NCI-H187 treated with DMSO at 0.1 percent for 48 hours (cell line): ENCODE results near the gene ATP2C2.
"Not testable (repeated sequence)": the region's sequence is repeated elsewhere in the genome, so short reads cannot be mapped to it uniquely, and the experiment has no call there.

Experiments used
- DNase-seq: peaks from one replicate; lab custom pipeline; 2025; lab: John Stamatoyannopoulos, UW

ATP2C2 gene, protein sequence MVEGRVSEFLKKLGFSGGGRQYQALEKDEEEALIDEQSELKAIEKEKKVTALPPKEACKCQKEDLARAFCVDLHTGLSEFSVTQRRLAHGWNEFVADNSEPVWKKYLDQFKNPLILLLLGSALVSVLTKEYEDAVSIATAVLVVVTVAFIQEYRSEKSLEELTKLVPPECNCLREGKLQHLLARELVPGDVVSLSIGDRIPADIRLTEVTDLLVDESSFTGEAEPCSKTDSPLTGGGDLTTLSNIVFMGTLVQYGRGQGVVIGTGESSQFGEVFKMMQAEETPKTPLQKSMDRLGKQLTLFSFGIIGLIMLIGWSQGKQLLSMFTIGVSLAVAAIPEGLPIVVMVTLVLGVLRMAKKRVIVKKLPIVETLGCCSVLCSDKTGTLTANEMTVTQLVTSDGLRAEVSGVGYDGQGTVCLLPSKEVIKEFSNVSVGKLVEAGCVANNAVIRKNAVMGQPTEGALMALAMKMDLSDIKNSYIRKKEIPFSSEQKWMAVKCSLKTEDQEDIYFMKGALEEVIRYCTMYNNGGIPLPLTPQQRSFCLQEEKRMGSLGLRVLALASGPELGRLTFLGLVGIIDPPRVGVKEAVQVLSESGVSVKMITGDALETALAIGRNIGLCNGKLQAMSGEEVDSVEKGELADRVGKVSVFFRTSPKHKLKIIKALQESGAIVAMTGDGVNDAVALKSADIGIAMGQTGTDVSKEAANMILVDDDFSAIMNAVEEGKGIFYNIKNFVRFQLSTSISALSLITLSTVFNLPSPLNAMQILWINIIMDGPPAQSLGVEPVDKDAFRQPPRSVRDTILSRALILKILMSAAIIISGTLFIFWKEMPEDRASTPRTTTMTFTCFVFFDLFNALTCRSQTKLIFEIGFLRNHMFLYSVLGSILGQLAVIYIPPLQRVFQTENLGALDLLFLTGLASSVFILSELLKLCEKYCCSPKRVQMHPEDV

DNA sequence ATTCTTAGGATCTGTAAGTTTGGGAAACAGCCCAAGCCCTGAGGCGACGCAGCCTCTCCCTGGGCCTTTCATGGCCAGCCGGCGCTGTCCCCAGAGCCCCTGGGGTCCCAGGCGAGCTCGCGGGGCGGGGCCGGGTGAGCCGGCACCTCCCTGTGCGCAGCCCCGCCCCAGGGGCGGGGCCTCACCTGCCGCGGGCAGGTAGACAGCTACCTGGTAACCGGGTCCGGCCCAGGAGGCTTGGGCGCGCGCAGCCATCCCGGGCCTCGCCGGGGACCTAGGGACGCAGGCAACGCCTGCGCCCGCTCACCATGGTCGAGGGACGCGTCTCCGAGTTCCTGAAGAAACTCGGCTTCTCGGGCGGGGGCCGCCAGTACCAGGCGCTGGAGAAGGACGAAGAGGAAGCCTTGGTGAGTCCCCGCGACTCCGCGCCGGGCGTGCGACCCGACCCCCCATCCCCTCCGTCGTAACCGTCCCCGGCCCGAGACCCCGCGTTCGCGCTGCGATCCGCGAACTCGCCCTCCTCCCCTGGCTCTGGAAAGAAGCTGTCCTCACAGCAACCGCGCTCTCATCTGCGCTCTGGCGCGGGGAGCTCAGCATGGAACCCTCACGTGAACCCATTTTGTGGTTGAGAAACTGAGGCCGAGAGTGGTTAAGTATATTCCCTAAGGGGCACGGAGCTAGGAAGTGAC is at the start of gene ATP2C2:
TSS of gene ATP2C2 (plus strand) at position 231 of the 689 bp plus-strand sequence. CDS start at position 309, 78 bp downstream.
- no peak for DNase-seq

DNA sequence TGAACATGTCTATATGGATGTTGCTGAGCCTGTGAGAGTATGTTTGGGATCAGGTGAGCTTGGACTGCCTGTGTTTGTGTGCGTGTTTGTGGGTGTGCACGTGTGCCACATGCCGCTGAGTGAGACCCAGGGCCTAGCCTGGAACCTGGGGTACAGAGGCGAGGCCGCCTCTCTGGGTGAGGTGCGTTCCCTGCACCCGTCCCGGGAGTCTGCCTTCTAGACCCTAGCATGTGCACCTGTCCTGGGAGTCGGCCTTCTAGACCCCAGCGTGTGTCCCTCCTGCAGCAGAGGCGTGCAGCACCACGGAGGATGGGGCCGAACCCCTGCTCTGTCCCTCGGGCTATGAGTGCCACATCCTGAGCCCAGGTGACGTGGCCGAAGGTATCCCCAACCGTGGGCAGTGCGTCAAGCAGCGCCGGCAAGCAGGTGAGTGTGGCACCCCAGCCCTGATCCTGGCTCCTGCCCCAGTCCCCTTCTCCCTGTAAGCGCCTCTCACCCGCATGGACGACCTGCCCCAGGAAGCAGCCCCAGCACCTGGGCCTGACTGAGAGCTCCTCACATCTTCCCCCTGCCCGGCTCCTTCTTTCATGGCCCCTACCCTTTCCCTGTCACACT is 49.1 kb upstream of the ATP2C2 start:
- no peak for DNase-seq

DNA sequence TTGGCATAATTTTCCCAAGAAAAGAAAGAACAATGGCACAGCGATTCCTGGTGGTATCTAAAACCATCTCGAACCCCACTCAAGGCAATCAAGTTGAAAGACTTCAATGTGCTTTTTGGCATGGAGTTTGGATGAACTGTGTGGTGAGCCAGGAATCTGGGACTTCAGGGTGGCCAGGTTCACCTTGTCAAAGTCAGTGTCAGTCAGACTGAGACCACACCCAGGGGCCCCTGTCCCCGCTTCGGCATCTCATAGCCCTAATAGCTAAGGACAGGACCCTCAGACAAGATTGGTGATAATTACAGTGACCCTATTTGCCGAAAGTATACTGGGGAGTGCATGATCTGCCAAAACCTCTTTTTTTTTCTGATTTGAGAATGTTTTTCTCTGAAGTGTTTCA is 47.8 kb upstream of the ATP2C2 start:
- DNase-seq, result no peak

DNA sequence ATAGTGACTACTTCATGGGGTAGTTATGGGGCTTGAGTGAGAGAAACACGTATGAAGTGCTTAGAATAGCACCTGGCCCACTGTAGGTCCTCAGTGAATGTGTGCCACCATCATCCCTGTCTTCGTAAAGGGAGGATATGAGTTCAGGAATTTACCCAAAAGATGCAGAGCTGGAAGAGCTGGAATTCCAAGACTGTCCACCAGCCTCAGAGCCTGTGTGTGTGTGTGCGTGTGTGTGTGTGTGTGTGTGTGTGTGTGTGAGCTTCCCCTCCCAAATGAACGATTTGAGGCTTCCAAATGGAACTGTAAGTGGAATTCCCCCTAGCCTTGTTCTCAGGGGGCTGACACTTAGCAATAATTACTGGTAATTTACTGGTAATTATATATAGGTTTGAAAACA is 46.4 kb upstream of the ATP2C2 start:
- DNase-seq, result no peak

DNA sequence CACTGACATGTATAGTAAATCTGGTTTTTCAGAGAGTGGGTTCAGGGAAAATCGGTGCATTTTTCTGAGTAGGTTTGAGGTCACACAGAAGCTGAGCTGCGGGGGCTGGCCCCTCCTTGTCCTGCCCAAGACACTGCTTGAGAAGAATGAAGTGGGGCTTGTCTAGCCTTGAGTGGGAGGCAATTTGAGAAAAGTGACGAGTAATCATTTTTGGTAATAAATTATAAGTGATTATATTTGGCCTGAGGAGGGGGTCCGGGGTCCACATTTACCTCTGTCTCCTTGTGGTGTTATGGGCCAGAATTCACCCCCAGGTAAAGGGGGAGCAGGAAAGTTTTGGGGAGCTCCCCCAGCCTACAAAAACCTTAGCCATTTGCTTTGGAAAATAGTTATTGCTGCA is 45.6 kb upstream of the ATP2C2 start:
- no peak for DNase-seq

DNA sequence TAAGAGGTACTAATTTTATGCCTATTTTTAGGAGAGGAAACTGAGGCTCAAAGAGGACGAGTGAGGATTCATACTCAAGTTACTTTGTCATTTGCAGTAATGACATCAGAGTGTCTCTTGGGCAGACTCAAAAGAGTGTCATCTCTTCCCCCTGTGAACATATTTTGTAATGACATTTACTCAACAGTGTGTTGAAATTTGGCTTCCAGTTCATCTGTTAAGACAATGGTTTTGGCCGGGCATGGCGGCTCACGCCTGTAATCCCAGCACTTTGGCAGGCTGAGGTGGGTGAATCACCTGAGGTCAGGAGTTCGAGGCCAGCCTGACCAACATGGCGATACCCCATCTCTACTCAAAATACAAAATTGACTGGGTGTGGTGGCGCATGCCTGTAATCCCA is 44.7 kb upstream of the ATP2C2 start:
- no peak for DNase-seq

DNA sequence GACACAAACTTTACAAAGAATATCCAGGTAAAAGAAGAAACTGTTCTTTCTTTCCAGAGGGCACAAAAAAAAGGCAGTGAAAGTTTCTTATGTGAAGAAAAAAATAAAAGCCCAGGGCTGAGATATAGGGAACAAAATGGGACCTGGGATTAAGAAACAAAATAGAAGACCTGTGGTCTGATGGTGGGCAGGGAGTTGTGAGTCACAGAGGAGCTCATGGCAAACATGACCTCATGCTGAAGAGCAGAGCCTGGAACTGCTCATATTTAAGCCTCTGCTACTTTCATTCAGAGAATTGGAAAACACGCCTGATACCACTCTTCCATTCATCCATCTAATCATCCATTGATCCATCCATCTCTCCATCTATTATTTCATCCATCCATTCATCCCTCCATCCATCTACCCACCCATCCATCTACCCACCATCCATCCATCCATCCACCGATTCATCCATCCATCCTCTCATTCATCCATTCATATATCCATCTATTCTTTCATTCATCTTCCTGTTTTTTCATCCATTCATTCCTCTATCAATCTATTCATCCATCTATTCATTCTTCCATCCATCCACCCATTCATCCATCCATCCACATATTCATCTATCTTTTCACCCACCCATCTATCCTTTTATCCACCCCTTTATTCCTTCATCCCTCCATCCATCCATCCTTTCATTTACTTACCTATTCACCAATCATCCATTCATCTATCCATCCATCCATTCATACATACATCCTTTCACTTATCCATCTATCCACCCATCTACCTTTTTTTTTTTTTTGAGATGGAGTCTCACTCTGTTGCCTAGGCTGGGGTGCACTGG is 43.7 kb upstream of the ATP2C2 start:
- no peak for DNase-seq

DNA sequence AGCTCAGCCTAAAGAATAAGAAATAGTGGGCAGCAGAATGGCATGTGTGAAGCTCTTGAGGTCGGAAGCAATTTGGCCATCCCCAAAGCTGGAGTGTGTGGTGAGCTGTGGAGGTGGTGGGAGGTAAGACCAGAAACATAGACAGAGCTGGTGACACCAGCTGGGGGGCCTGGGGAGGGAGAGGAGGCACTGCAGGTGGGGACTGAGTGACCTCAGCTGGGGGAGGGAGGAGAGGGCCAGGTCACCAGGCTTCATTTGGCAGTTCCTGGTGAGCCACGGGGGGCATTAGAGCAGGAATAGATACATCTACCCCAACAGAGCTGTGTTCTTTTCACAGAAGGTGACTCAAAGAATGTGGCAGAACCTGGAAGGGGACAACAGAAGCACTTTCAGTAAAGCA is 41.8 kb upstream of the ATP2C2 start:
- no peak for DNase-seq

DNA sequence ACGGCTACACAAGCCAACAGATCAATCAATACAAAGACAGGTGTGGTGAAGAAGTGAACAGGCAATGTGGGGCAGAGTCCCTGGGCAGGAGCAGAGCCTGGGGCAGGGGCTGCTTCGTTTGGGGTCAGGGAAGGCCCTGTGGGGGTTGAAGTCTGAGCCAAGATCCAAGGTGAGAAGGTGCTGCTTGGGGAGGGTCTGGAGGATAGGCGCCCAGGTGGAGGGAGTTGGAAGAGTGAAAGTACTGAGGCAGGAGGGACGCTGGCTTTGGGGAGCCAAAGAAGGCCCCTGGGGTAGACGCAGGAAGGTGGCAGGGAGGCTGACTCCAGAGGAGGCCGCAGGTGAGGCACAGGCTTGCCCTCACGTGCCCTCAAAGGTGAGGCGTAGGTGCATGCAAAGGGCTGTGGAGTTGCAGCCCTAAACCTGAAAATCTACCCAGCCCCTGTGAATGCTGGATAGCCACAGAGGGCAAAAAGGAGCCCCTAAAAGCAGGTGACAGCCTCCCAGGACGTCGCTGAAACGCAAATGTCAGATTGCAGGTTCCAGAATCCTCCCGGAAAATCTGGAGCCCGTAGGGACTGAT is 40.3 kb upstream of the ATP2C2 start:
- DNase-seq, result no peak

DNA sequence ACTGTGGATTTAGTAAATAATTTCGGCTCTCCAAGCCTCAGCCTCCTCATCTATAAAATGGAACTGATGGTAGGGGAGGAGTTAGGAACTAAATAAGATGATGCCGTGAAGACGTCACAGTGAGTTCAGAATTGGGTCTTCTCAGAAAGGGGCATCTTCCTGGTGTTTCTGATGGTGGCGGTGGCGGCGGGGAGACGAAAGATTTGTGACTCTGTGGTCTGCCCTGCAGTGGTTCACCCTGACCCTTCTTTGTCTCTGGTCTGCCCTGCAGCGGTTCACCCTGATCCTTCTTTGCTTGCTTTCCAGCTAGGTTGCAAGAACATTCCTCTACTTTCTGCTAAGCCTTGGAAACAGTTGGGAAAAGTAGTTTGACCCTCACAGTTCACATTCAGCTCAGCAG is 39.3 kb upstream of the ATP2C2 start:
- no peak for DNase-seq

DNA sequence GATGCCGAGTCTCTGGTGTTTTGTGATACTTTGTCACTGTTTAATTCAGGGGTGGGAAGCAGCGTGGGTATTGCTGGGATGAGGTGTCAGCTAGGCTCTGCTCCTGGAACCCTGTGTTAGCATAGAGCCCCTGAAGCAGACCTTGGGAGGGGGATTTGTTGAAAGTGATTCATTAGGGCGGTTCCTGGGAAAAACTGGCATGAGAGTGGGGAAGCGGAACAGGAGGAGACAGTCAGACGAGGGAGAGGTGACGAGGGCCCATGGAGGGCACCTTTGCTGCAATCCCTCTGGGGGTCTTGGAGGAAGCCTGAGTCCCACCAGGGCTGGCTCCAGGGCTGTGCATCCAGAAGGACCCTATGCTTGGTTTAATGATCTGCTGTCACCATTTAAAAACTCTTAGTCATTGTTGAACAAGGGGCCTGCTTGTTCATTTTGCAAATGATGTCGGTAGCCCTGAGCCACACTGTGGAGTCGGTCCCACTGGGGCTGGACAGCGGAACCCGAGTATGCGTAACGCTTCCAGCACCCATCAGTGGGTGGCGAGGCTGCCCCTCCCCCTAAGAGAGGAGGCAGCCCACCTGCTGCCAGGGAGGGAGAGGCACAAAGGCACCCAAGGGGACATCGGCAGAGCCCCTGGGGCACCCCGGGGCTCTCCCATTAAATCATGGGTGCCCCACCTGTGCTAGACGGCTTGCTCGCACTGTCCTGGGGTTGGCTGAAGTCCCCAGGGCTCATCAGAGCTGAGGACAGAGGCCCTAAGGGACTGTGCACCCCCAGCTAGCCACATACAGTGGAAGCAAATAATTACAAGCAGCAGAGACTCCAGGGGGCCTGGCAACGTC is 38.3 kb upstream of the ATP2C2 start:
- no peak for DNase-seq

DNA sequence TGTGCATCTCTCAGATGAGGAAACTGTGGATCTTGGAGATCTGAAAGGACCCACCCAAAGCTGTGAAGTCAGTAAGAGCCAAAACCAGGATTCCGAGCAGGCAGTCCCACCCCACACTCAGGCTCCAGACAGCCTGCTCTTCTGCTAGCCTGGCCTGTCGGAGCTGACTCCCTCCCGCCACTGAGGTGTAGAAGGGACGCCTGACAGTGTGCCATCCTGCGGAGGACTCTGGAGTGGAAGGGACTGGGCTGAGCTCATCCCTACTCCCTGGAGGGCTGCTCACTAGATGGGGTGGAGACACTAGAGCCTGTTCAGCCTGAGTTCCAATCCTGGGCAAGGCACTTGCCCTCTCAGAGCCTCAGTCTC is 37.7 kb upstream of the ATP2C2 start:
- no peak for DNase-seq

DNA sequence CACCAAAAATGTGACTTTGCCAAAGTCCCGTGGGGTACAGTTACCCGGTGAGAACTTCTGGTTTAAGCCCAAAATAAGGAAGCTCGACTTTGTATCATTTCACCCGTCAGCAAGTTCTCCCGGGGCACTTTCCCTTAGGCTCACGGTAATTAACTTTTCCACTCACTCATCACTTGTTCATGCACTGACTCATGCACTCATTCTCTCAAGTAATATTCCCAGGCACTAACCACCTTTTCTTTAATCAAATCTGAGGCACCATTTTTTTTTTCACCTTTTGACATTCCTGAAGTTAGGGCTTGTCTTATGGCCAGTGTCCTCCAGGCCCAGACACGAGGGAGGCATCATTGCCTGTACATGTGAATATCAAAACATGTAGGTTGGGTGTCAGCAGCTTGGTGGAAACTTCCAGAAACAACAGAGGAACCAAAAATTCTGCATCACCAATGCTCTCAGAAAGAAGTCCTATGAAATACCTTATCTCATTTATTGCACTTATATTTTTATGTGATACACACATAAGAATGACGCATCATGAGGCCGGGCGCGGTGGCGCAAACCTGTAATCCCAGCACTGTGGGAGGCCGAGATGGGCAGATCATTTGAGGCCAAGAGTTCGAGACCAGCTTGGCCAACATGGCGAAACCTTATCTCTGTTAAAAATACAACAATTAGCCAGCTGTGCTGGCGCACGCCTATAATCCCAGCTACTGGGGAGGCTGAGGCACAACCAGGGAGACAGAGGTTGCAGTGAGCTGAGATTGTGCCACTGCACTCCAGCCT is 36.1 kb upstream of the ATP2C2 start:
- DNase-seq, result no peak

DNA sequence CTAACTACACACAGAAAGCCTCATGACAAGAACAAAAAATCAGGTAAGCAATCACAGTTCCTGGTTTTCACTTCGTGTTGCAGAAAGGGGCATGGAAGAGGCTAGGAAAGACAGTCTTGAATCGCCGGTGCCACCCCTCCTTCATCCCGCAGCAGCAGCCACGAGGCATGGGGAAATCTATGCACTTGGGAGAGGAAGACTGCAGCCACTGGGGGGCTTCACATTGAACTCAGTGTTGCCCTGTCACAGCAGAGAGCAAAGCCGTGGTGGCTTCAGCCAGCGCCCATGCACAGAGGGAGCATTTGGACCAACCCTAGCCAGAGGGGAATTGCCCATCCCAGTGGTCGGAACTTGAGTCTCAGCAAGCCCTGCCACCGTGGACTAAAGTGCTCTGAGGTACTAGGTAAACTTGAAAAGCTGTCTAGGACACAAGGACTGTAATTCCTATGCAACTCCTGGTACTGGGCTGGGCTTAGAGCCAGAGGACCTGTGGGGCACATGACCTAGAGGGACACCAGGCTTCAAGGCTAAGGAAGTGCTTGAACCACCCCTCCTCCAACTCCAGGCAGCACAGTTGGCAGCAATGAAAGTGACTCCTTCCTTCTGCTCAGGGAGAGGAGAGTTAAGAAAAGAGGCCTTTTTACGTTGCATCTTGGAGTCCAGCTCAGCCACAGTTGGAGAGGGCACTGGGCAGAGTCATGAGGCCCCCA is 35.2 kb upstream of the ATP2C2 start:
- DNase-seq, result no peak

DNA sequence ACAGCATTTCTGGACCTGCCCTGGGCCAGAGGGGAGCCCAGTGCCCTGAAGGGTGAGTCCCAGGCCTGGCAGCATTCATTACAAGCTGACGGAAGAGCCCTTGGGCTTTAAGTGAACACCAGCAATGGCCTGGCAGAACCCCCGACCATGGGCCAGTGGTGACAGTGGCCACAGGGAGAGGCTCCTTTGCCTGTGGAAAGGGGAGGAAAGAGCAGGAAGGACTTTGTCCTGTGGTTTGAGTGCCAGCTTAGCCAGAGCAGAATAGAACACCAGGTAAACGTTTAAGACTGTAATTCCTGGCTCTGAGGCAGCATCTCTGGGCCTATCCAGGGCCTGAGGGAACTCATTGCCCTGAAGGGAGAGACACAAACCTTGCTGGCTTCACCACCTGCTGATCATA is 34.3 kb upstream of the ATP2C2 start:
- no peak for DNase-seq

DNA sequence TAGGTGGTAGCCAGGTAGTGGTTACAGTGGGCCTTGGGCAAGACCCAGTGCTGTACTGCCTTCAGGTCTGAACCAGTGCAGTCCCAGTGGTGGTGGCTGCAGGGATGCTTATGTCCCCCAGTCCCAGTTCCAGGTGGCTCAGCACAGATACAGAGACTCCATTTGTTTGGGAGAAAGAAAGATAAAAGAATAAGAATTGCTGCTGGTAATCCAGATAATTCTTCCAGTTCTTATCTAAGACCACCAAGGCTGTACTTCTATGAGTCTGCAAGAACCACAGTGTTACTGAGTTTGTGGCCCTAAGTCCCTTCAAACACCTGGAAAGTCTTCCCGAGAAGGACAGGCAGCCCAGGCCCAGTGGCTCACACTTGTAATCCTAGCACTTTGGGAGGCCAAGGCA is 33.9 kb upstream of the ATP2C2 start:
- no peak for DNase-seq

DNA sequence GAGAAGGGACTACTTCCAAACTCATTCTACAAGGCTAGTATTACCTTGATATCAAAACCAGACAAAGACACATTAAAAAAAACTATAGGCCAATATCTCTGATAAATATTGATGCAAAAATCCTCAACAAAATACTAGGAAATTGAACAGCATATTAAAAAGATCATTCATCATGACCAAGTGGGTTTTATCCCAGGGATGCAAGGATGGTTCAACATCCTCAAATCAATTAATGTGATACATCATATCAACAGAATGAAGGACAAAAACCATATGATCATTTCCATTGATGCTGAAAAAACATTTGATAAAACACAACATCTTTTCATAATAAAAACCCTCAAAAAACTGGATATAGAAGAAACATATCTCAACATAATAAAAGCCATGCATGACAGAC is 31.1 kb upstream of the ATP2C2 start:
- DNase-seq, result not testable (repeated sequence)

DNA sequence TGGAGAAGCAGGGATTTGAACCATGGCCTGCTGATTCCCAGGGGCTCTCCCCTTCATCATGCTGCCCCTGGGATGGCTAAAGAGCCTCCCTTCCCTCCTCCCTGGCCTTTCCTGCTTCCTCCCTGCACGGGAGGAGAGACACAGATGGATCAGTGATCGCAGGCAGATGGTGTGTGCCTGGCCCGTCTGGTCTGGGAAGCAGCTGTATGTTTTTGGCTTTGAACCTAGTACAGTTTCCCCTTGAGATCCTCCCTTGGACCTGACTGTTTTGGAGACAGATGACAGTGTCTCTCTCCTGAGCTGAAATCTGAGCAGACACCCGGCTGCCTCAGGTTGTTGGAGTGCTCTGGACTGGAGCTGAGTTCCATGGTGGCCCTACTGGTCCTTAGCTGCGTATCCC is 29.0 kb upstream of the ATP2C2 start:
- no peak for DNase-seq
